ENCODE measurements around the gene EXTL1.

Gene EXTL1

DNA sequence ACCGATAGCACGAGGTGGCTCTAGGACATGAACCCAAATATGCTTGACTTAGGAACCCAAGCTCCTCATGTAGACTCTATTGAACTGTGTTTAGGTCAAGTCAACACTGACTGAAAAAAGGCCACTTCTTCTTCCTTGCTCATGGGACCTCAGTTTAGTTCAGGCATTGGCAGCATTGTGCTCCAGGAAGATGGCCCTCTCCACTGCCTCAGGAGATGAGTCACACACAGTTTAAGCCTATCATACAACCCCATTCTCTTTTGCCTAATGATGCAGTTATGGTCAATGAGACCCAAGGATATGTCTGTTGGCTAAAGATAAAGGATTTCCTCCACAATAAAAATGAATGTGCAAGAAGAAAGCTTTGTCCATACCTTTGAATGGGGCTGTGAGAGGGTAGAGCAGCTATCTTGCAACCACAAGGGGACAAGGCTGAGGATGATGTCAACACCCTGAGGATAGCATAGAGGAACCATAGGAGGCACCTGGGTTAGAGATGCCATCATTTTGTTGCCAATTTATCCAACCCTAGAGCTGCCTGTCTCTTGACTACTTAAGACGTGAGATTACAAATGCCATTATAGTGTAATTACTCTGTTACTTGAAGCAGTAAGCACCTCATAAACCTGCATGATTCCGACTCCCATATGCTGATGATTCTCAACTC is 48.9 kb downstream of the EXTL1 start:
- no peak for DNase-seq (ENCODE audit: low read depth in 2 of 2)

DNA sequence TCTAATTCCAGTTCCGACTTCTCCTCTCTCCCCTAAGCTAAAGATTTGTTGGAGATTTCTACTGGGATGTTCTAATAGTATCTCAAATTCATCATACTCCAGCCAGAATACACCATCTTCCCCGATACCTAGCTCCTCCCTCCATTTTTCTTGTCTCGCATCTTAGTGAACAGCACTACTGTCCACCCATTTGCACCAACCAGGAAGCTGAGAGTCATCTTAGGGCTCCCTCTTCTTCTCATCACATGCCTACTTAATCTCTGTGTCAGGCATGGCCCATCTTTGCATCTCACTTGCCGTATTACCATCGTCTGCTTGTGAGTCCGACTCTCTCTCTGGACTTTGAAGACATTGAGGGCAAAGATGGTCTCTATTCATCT is 49.4 kb downstream of the EXTL1 start:
- DNase-seq (ENCODE audit: low read depth in 2 of 2), result no peak

DNA sequence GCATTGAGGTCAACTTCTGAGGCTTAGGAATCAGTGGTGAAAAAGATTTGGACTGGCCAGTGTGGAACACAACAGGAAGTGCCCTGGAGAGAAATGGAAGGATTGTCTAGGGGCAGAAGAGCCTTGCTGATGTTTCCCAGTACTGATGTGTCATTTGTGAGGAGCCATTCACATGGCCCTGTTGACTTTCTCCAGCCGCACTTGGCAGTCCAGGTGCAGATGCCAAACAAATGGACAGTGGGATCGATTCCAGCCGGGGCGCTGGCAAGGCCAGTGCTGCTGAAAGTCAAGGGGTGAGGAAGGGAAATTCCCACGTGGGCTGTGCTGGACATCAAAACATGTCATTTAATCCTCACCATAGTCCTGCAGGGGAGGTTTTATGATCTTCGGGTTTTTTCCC is 50.7 kb downstream of the EXTL1 start:
- DNase-seq (ENCODE audit: low read depth in 2 of 2), result no peak

DNA sequence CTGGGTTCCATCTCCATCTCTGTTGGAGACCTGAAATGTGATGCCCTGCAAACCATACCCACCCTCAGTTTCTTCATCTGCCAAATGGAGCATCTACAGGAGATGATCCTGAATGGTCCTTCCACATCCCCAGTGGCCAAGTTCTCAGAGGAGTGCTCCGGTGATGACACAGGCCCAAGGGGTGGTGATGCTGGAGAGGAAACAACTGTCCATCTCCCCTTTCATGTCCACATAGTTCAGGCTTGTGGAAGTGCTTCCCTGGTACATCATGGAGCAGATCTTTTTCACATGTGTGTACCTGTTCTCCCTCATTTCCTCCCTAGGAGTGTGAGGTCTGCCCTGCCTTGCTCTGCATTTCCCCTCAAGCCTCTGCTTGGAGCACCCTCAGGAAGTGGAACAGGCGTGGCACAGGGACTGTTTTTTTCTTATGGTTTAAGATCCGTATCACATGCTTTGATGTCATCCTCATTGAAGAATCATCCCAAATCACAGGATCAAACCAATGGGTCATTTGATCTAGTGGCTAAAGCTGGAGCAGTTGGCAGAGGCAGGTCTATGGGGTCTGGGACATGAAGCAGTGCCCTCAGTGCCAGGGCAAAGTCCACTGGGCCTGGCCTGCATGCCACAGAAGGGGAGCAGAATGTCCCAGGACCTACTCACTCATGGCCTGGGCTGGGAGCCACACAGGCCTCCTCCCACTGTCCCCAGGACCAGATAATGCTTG is 54.0 kb downstream of the EXTL1 start:
- DNase-seq (ENCODE audit: low read depth in 2 of 2), result no peak

DNA sequence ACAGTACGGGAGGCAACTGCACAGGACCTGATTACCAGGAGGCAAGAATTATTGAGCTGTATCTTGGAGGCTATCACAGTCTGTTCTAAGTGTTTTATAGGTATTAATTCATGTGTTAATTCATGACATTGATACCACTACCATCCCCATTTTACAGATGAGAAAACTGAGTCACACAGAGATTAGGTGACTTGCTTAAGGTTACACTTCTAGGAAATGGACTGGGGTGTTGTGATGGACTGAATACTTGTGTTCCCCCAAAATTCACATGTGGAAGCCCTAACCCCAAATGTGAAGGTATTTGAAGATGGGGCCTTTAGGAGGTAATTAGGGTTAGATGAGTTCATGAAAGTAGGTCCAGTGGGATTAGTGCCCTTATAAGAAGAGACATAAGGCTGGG is 55.9 kb downstream of the EXTL1 start:
- no peak for DNase-seq (ENCODE audit: low read depth in 2 of 2)

DNA sequence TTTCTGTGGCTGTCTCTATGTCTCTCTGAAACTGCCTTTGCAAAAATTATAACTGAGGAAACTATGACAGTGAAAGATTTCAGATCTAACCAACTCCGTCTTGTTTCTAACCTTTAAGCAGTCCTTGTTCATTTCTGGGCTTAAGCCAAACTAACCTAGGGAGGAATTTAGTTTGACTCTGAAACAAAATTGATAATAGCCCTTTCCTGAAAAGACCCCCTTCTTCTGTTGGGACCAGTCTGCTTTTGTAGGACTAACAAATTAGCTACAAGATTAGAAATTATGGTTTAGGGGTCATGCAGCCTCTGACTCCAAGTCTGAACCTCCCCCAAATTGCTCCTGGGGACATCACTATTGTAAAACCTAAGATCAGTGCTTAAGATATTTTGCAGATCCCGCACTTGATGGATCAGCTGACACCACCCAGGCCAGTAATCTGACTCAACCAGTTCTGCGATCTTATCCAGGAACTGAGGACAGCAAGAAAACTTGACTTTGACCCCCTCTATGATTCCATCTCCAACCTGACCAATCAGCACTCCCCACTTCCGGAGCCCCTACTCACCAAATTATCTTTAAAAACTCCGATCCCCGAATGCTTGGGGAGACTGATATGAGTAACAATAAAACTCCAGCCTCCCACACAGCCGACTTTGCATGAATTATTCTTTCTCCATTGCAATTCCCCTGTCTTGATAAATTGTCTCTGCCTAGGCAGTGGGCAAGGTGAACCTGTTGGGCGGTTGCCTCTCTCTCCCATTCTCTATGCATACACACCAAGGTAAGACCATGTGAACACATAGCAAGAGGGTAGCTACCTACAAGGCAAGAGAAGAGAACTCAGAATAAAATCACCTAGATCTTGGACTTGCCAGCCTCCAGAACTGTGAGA is 57.0 kb downstream of the EXTL1 start:
- DNase-seq (ENCODE audit: low read depth in 2 of 2), result no peak

DNA sequence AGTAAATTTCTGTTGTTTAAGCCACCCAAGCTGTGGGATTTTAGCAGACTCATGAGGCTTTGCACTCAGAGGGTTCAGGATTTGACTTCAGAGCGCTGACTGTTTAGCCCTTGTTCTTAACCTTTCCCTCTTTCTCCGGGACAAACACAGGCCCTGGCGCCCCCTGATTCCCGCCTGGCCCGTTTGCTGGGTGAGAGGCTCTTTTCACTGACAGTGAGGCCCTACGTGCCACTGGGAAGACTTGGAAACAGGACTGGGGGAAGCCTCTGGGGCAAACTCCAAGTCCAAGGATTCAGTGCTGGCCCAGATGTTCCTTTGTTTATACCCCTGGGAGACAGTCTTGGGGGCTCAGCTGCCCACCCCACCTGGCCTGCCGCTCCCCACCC is 57.6 kb downstream of the EXTL1 start:
- no peak for DNase-seq (ENCODE audit: low read depth in 2 of 2)

DNA sequence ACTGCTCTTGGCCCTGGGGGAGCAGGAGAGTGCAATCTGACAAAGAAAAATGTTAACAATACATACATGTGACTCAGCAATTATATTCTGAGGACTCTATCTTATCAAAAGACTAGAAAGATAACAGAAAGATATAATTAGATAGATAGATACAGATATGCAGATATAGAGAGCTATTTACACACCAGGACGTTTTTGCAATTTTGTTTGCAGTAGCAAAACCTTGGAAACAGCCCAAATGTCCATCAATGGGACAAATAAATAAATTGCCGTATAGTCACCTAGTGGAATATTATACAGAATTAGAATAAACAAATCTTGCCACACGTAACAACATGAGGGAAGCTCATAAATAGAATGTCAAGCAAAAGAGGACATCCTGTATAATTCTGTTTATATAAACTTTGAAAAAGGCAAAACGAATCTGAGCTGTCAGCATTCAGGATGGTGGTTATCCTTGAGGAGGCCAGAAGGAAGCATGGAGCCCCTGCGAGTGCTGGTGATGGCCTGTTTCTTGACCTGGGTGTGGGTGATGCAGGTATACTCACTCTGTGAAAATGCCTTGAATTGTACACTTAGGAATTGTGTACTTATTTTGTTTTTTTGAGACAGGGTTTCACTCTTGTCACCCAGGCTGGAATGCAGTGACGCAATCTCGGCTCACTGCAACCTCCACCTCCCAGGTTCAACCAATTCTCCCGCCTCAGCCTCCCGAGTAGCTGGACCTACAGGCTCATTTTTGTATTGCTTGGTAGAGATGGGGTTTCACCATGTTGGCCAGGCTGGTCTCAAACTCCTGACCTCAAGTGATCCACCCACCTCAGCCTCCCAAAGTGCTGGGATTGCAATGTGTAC is 58.6 kb downstream of the EXTL1 start:
- DNase-seq (ENCODE audit: low read depth in 2 of 2), result no peak

DNA sequence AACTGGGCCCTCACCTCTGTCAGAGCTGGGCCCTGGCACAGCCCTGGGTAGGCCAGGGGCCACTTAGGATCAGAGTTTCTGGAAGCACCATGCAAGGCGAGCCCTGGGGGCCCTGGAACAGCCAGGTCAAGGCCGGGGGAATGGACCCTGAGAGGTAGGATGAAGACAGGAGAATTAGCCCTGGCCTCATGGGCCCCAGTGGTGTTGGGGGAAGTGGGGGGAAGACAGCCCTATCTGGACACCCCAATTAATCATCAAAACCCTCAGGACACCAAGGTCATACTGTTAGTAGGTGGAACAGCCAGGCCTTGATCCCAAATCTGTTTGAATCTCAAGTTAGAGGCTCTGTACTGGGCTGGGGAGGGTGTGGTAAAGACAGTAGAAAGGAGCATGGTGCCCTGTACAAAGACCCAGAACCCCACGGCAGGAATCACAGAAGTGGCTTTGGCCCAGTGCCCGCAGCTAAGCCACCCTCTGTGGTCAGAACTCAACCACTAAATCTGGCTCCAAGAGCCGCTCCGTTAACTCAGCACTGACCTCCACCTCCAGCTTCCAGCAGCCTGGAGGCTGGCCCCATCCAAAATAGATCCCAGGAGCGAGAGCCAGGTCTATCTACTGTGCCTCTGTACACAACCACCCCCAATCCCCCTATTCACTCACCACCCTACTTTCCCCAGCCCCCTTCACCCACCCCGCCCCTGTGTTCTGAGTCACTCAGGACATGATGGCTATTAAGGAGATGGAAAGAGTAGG is 59.9 kb downstream of the EXTL1 start:
- no peak for DNase-seq (ENCODE audit: low read depth in 2 of 2)

DNA sequence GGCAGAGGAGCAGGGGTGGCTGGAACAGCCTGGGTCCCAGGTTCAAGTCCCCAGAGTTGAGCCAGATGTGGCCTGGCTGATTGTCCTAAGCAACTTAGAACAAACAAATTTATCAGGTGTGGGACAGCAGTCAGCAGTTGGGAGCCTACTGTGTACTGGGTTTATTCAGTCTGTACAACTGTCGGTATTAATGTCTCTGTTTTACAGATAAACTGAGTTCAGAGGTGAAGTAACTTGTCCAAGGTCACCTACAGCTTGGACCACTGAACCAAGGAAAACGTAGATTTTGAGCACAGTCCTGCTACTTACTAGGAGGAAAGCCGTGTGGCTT is 60.4 kb downstream of the EXTL1 start:
- no peak for DNase-seq (ENCODE audit: low read depth in 2 of 2)

DNA sequence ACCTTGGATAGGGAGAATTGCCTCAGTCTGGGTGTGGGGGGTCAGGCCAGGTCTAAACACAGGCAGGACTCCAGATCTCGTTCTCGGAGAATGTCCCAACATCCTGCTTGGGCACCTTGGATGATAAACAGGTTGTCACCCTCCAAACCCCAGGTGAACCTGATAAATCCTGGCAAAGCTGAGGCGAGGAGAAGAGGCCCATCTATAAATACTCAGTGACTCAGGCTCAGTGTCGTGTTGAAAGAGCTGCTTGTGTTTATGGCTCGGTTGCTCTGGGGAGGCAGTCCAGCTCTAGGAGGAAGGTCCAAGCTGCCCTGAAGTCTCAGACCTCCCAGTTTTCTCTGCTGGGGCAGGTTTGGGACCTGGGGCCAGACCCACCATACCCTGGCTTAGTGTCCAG is 61.6 kb downstream of the EXTL1 start:
- no peak for DNase-seq (ENCODE audit: low read depth in 2 of 2)

DNA sequence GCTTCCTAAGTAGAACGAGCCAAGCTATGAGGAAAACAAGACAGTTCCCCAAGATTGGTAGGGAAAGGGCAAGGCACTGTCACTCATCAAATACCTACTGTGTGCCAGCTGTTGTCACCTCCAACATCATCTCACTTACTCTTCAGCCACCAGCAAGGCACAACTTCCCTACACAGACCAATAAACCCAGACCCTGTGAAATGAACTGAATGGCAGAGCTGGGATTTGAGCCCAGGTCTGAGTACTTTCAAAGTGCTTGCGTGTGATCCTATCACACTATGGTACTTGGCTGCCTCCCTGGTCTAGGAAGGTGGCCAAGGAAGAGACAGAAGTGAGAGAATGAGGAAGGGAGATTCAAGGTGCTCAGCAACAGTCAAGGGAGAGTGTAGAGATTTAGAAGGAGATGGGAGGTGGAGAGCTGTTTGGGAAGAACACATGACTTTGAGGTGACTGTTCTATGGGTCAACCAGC is 62.6 kb downstream of the EXTL1 start:
- no peak for DNase-seq (ENCODE audit: low read depth in 2 of 2)

DNA sequence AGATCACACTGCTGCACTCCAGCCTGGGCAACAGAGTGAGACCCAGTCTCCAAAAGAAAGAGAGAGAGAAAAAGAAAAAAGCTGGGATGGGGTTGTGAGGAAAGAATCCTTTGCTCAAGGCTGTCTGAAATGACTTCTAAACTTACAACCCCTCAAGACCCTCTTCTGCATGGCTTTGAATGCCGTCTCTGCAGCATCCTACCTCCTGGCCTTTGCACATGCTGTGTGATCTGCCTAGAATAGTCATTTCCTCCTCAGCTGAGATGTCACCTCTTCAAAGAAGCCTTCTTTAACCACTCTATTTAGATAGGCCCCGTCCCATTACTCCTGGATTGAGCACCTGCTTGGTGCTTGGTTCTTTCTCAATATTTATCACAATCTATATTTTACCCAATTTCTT is 63.3 kb downstream of the EXTL1 start:
- DNase-seq (ENCODE audit: low read depth in 2 of 2), result no peak

Data from stimulated activated CD8-positive, alpha-beta memory T cell treated with anti-CD3 and anti-CD28 coated beads, Interleukin-15, amount 100 ng/mL, for 48 hours (primary cell).